Hematopoietic multipotent progenitor cell treated with erythropoietin and hydrocortisone succinate and interleukin-3 and kit ligand, for 15 days (in vitro differentiated cells): Measurements from ENCODE around the gene ATP1A2.
"Not testable (repeated sequence)": the region's sequence is repeated elsewhere in the genome, so short reads cannot be mapped to it uniquely, and the experiment has no call there.

Source experiments
- DNase-seq: peaks from one replicate; pipeline ENCODE4 v3.0.0-alpha.2; 2015; ENCODE audit warnings: low spot score

ATP1A2 gene

DNA sequence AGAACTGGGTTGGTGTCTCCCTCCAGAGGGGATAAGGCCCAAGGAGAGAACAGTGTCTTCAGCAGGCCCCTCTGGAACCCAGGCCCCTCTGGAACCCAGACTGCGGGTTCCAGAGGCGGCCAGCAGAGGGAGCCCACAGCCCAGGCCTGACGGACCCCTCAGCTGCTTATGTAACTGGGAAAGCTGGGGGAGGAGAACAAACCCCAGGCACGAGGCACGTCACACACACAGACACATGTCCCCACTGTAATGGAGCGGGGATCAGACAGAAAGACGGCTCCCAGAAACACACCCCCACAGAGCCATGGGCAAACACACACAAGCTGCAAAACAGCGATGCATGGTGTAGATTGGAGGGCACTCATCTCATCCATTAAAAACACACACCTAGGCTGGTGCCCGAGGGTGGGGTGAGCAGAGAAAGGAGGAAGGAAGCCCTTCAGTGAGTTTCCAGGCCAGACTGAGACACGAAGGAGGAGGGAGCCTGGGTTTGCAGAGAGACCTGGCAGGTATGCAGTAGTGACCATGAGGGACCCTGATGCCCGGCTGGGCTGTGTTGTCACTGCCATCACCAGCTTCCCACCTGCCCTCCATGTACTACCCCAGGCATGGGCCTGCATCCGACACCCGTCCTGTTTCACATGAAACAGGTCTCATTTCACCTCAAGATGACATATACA is 14.4 kb upstream of the ATP1A2 start:
- peak; percentile 57 for DNase-seq

DNA sequence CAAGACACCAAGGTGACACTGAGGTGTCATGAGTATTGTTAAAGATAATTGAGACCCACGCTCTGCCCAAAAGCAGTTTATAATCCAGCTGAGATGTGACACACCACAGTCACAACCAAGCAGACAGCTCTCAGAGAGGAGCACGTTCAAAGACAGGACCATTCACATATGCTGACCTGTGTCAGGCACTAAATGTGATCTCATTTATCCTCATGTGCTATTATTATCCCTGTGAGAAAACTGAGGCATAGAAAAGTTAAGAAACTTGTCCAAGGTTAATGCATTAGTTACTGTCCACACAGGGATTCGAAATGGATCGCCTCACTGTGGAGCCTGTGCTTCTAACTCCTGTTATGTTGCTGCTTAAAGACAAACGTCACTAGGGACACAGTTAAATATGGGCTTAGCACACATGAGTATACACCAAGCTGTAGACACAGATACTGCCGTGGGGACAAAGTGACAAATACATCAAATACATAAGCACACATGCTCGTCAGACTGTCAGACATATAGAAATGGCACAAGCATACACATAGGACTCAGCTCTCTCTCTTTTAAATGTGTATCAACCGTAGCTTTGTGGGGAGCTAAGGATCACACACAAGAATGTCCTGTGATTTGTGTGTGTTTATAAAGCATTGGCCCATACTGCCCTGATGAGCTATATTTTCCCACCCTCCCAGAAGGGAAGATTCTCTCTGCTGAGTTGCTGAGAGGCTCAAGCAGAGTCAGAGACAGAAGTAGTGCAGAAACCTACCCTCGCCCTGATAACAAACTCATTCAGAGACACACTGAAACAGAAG is 13.6 kb upstream of the ATP1A2 start:
- no peak for DNase-seq

DNA sequence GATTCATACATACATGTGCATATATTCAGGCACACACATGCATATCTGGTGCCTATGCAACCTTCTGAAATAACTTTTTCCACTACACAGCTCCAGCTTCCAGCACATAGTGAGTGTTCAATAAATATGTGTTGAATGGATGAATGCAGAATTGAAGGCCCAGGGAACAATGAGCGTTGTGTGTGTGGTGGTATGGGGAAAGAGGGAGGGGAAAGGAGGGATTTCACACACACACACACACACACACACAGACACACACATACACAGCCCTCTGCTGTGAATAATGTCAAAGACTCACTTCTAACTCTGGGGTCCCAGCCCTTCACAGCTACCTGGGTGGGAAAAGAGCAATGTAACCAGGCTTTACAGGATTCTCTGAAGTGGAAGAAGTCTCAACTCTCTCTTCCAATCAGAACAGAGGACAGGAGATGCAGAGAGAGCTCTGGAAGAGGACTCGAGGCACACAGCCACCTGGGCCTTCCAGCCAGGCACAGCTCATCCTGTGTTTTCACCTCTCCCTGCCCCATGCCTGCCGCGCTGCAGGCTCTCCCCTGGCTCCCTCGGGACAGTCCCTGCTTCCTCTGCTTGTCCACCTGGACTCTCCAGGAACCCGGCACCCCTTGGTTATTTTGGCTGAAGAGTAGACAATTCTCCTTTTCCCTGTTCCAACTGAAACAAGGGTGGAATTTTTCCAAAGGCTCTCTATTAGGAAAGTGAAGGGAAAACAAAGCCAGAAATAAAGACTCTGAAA is 11.7 kb upstream of the ATP1A2 start:
- DNase-seq, result no peak

DNA sequence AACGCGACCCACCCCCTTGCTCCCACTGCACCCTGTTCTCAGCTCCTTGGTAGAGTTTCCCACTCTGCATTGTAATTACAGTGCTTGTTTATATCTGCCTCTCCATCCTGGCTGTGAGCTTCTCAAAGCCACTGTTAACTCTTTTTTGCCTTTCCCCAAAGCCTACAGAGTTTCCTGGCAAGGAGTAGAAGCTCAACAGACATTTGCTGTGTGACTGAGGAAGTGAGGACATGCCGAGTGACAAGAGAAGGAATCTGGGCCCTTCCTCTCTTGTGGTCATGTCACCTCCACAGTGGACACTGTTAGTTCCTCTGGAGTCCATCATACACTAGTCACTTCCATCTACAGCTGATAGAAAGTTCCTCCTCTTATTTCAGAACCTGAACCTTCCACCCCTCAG is 11.1 kb upstream of the ATP1A2 start:
- no peak for DNase-seq

DNA sequence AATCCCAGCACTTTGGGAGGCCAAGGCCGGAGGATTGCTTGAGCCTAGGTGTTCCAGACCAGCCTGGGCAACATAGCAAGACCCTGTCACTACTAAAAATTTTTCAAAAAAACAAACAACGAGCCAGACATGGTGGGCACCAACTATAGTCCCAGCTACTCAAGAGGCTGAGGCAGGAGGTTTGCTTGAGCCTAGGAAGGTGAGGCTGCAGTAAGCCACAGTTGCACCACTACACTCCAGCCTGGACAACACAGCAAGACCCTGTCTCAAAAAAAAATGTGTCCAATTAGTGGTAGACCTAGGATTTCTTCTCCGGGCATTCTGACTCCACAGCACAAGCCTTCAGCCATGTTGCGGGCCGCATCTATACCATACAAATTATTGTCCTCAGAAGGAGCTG is 10.4 kb upstream of the ATP1A2 start:
- no peak for DNase-seq

DNA sequence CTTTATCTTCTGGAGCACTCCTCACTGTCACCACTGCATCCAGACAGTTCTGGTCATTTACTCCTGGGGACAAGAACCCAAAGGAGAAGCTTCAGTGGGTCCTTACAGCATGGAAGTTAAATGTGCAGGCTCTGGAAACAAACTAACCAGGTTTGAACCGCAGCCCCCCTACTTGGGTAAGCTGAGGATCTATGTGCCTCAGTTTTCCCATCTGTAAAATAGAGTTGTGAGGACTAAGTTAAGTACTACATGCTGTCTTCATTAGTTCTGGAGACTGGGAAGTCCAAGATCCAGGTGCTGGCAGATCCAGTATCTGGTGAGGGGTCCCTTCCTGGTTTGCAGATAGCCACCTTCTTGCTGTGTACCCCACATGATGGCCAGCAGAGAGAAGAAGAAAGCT is 8.0 kb upstream of the ATP1A2 start:
- DNase-seq, result no peak

DNA sequence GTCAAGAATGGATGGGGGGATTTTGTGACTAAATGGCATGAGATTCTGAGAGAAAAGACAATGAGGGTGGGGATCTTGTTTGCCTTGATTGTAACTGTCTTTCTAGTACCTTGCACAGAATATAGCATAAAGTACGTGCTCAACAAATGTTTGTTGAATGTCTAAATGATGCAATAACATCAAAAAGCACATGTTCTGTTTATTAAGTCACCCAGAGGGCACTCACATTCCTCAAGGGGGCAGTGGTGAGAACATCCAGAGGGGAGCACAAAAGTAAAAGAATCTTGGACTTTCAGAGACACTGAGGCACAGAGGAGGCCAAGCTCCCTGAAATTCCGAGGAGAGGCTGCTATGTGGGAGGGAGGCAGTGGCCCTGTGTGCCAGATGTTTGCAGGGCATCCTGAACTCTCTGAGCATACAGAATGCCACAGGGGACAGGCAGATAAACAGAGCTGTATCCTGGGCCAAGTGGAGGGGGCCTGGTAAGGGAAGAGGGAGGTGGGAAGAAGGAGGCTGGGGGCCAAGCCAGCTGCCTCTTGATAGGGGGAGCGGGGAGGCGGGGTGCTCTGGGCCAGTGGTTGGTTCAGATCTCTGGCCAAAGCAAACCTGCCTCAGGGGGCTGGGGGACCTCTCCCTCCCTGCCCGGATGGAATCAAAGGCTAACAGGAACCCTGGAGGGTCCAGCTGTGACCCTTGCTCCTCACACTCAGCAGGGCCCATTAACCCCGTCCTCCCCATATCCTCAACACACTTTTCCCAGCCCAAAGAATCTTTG is 6.5 kb upstream of the ATP1A2 start:
- DNase-seq, result peak; percentile 33

DNA sequence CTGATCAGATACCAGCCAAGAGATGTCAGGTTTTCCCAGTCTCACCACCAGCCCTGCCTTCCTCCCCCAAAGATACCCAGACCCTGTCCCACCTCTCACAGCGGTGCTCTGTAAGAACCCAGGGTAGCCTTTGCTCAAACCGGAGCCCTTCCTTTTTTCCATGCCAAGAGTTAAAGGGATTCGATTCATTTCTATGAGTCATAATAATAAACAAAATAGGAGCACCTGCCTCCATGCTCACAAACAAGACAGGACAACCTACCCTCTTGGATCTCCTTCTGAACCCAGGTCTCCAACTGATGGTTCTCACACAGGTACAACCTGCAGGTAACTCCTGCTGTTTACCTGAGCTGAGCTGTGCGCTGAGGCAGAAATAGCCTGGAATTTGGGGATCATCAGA is 5.9 kb upstream of the ATP1A2 start:
- DNase-seq, result no peak

DNA sequence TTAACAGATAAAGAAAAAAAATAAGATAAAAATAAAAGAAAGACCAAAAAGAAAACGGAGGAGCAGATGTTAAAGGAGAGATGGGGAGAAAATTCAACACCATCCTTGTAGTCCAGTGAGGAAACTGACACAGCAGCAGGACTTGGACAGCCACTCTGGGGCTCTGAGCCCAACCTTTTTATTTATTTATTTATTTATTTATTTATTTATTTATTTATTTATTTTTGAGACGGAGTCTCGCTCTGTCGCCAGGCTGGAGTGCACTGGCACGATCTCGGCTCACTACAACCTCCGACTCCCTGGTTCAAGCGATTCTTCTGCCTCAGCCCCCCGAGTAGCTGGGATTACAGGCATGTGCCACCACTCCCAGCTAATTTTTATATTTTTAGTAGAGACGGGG is 4.1 kb upstream of the ATP1A2 start:
- not testable (repeated sequence) for DNase-seq

DNA sequence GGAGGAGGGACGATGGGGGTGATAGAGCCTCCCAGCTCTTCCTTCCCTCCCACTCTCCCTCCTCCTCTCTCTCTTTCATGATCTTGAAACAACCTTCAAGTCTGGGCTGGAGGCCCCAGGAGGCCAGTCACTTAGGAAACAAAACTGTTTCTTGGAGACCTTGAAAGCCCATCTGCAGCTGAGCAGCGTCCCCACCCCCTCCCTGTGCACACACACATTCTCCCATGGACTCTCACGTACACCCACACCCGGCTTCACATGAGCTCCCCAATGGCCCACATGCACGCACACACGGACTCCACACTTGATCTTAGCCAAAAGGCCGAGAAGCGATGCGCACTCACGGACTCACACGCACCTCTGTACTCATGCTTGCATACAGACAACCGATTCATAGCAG is 3.2 kb upstream of the ATP1A2 start:
- DNase-seq, result no peak

DNA sequence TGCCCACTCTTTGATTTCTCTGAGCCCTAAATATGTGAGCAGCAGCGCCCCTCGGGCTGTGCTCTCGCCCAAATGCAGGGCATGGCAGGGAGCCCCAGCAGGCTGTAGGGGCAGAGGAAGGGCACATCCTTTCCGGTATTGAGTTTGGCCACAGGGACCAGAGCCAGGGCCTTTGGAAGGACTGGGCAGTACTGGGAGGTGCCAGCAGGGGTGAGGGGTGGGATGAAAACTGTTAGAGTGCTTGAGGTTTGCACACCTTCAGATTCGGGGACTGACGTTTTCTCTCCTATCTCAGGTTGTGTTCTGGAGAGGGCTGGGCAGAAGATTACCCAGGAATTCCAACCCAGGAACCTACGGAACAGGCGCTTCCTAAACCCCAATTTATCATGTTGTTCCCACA is 2.2 kb upstream of the ATP1A2 start:
- DNase-seq, result no peak

DNA sequence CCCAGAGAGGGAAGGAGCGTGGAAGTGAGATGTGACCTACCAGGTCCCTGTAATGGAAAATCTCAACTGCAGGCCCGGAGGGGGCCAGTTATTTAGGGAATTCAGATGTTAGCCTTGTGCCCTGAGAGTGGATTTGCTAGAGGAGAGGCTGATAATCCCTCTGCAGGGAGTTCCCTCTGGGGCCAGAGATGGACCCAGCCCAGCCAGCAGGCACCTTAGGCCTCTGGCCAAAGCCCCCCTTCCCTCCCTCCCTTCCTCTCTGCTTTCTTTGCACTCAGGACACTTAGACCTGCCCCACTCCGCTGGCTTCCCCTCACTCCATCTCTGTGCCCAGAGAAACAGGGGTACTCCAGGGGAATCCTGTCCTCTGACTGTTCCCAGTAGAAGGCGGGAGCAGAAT is 1.5 kb upstream of the ATP1A2 start:
- DNase-seq, result no peak

DNA sequence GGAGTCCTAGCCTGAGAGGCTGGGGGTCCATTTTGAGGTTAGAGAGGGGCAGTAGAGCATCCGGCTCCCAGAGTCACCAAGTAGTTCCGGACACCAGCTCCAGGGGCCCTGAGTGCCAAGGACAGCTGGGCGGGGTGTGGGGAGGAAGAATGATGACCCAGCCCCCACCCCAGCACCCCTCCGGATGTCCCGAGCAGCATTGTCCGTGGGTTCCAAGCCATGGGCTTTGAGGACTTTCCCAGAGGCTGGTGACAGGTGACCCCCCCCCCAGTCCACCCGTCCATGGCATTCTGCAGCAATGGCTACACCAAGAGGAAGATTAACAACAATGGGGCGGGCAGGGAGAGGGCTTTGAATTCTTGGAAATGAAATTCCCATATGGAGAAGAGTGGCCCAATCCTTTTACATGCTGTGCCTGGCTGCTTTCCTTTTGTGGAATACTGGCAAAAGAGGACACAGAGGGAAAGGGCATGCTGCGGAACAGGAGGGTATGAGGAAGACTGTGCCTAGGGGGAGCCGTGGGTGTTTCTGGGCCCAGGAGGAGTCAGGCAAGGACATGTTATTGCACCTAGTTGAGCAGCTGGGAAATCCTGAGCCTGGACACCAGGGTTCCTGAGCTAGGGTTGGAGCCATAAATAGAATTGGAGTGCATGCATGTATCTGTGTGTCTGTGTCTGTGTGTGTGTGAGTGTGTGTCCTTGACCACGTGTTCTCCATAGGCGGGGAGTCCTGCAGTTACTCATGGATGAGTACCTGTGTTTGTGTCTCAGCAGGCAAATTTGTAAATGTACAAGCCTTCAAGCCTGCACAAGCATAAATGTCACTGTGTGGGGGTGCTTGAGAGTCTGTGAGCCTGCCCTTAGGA is 956 bp downstream of the ATP1A2 start:
- no peak for DNase-seq

DNA sequence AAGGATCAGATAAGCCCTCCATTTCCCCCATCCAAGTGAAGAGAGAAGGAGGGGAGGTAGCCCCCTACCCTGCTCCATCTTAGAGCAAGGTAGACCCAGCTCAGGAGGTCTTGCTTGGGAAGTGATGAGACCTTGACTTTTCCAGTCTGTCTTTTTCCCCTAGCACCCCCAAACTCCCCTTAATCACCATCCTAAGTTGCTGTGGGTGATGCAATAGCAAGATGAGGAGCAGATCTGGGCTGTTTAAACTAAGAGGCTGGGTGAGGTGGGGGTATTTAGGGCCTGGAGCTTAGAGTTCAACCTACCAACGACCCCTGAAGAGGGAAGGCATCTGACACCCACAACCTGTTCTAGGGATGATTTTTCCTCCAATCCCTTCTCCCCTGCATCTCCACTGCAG is 1.7 kb downstream of the ATP1A2 start:
- no peak for DNase-seq

DNA sequence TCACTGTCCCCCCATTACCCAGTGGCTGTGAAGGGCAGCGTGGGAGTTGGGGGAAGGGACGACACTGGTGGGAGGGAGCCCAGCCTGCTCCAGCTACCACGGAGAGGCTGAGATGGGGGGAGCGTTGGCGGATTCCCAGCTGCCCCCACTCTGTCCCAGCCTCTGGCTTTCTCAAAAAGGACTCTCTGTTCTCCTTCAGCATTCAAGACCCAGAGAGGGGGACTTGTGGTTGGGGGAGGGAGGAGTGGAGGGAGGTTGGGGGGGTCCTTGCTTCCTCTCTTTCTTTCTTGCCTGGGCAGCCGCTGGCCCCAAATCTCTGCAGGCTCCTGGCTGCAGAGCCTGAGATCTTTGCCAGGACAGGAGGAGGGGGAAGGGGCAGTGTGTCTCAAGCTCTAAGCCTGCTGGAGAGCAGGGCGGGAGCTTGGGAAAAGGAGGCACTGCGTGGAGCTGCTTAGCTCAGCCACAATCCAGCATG is 2.2 kb downstream of the ATP1A2 start:
- no peak for DNase-seq

DNA sequence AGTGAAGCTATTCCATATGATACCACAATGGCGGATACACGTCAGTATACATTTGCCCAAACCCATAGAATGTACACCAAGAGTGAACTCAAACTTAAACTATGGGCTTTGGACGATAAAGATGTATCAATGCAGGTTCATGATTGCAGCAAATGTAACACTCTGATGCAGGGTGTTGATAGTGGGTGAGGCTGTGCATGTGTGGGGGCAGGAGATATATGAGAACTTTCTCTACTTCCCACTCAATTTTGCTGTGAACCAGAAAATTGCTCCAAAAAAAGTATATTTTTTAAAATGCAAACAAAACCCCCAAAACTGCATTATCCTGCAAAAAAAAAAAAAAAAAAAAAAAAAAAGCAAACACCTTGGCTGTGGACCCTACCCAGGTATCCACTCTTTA is 3.4 kb downstream of the ATP1A2 start:
- DNase-seq, result no peak

DNA sequence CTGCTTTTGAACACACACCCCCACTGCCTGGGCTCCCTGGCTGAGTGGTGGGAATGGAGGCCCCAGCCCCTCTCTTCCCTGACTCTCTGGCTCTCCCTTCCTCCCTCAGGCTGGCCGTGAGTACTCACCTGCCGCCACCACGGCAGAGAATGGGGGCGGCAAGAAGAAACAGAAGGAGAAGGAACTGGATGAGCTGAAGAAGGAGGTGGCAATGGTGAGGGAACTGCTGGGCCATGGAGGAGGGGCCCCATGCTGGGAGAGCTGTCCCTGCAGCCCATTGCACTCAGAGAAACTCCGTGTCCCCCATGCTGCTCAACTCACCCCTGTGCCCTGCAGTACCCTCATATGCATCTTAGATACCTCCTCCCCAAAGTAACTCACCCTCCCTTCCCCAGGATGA is 5.2 kb downstream of the ATP1A2 start:
- no peak for DNase-seq

DNA sequence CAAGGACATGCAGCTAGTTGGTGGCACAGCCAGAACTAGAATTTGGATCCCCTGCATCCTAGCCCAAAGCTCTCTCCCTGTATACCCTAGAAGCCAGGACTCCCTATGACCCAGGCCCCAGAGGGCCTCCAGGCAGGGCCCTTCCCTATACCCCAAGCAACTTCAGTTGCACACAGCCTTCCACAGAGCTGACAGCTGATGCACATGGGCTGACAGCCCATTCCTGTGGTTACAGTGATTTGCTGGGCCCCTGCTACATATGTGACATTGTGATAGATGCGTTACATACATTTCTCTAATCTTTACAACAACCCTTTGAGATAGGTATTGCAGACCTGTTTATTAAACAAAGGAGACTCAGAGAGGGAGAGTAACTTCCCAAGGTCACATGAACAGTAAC is 5.8 kb downstream of the ATP1A2 start:
- DNase-seq, result no peak

DNA sequence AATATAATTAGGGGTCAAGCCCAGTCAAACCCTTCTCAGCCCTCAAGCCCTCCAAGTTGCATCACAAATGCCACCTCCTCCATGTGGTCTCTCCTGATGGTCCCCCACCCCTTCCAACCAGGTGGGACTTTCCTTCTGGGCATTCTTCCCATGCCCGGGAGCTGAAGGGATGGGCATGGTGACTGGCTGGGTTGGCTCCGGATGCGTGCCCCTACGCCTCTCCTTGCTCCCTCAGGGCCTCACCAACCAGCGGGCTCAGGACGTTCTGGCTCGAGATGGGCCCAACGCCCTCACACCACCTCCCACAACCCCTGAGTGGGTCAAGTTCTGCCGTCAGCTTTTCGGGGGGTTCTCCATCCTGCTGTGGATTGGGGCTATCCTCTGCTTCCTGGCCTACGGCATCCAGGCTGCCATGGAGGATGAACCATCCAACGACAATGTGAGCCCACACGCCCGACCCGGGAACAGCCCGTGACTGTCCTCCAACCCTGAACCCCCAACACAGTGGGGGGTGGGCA is 7.5 kb downstream of the ATP1A2 start:
- no peak for DNase-seq

DNA sequence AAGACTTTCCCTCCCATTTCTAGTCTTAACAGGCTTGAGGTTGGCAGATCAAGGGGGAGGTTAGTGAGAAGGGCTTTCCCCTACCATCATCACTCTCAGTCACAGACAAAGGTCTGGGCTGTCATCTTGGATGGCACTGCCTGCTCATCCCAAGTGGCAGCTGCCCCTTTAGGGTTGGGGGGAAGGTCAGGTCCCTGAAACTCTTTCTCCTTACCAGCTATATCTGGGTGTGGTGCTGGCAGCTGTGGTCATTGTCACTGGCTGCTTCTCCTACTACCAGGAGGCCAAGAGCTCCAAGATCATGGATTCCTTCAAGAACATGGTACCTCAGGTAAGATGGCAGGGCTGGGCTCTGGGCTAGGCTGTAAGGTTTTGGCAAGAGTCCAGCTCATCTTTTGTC is 8.2 kb downstream of the ATP1A2 start:
- DNase-seq, result no peak
